GM13977 (cell line): ENCODE results near the gene SP140.

Experiments
- DNase-seq: peaks from one replicate; pipeline ENCODE4 v3.0.0; 2012; ENCODE audit warnings: low spot score
- CTCF ChIP-seq: IDR thresholded peaks from 2 replicates; pipeline ENCODE4 v1.5.1; 2012; ENCODE audit warnings: mild to moderate bottlenecking, control low read depth; ENCODE audit not compliant: insufficient read depth; ENCODE audit errors: extremely low read depth, missing control alignments
- in situ Hi-C: fragments of 300-500 bp; cut with MboI; formaldehyde crosslinking; loops from one replicate; pipeline ENCODE4 v1.12.0; 2022; ENCODE audit warnings: low sequenced_read_pairs, low pct_unique_long_range_greater_than_20kb, mixed read lengths, inconsistent platforms; ENCODE audit not compliant: unreplicated experiment

The SP140 gene

GRCh38 chr2:230224458-230224857 is 1.1 kb upstream of the SP140 start:
- no peak for DNase-seq
- no peak for TF ChIP-seq CTCF
- in situ Hi-C loops = no loop called here

GRCh38 chr2:230226051-230226551 is 565 bp downstream of the SP140 start:
- no peak for TF ChIP-seq CTCF
- in situ Hi-C loops = no loop called here
- DNase-seq = peak; percentile 48

- no peak for DNase-seq
- in situ Hi-C loops = no loop called here
- TF ChIP-seq CTCF = no peak
Observed at GRCh38 chr2:230227216-230227615, 1.7 kb downstream of the SP140 start.

GRCh38 chr2:230230087-230230486 is 4.6 kb downstream of the SP140 start:
- DNase-seq = no peak
- no peak for TF ChIP-seq CTCF
- in situ Hi-C loops = no loop called here

- in situ Hi-C loops = no loop called here
- DNase-seq = no peak
- no peak for TF ChIP-seq CTCF
Observed at GRCh38 chr2:230230496-230231200, 5.1 kb downstream of the SP140 start.

- in situ Hi-C loops = no loop called here
- no peak for TF ChIP-seq CTCF
- DNase-seq = no peak
Observed at GRCh38 chr2:230231251-230231650, 5.7 kb downstream of the SP140 start.
